Suppressor macrophage treated with lipopolysaccharide for 1 hour (primary cell): Measurements from ENCODE around the gene PSMD9.

Experiments
- DNase-seq, 3 donors: peaks; one replicate each; pipeline ENCODE4 v3.0.0-alpha.2; 2020 to 2022

The PSMD9 gene

GRCh38 chr12:121957861-121958515 is 69.4 kb downstream of the PSMD9 start:
- no peak for DNase-seq

- no peak for DNase-seq
Observed at GRCh38 chr12:121958541-121959240, 70.1 kb downstream of the PSMD9 start.

GRCh38 chr12:121960541-121960940 is 72.0 kb downstream of the PSMD9 start:
- no peak for DNase-seq

GRCh38 chr12:121961195-121961879 is 72.7 kb downstream of the PSMD9 start:
- no peak for DNase-seq

- DNase-seq, result no peak
Observed at GRCh38 chr12:121963341-121964018, 74.9 kb downstream of the PSMD9 start.

GRCh38 chr12:121964813-121965643 is 76.4 kb downstream of the PSMD9 start:
- no peak for DNase-seq

GRCh38 chr12:121966959-121967358 is 78.4 kb downstream of the PSMD9 start:
- no peak for DNase-seq
